H1 (cell line): Measurements from ENCODE around the gene TFAP2D.

Source experiments
- GABPA ChIP-seq: IDR thresholded peaks from 2 replicates; pipeline ENCODE4 v1.6.1; 2011; ENCODE audit warnings: mild to moderate bottlenecking, low read length, moderate library complexity, borderline replicate concordance; ENCODE audit not compliant: insufficient read depth
- HDAC2 ChIP-seq, 2 experiments: fragments of 300-600 bp in 1 of 2; sonication (generic) in 1 of 2; IDR thresholded peaks; 2 replicates each; pipeline ENCODE4 v1.6.1; 2011 to 2012; ENCODE audit warnings: low read depth in 2 of 2, low read length in 2 of 2, mild to moderate bottlenecking in 2 of 2, moderate library complexity in 2 of 2, borderline replicate concordance in 1 of 2, inconsistent platforms in 1 of 2
- POLR2A ChIP-seq, 2 experiments: IDR thresholded peaks; 1 replicate in 1 of 2; 2 replicates in 1 of 2; pipeline ENCODE4 v1.6.1; 2011; ENCODE audit warnings: low read depth in 2 of 2, low read length in 2 of 2, mild to moderate bottlenecking in 2 of 2; ENCODE audit errors: control extremely low read depth in 1 of 2
- RAD21 ChIP-seq, 2 experiments: IDR thresholded peaks in 1 of 2; conservative IDR thresholded peaks in 1 of 2; 2 replicates each; pipeline ENCODE4 v1.6.1; 2011; ENCODE audit warnings: low read depth in 2 of 2, low read length in 2 of 2, improper control_type of control experiment in 1 of 2, inconsistent platforms in 1 of 2, mild to moderate bottlenecking in 1 of 2, moderate library complexity in 1 of 2
- TF ChIP-seq, protein P1 (sequence below): IDR thresholded peaks from 2 replicates; pipeline ENCODE4 v1.6.1; 2012; ENCODE audit warnings: inconsistent platforms
- TF ChIP-seq, protein P2 (sequence below), 3 experiments: IDR thresholded peaks; 1 replicate in 2 of 3; 2 replicates in 1 of 3; pipeline versions ENCODE4 v1.5.1 to v1.6.1; 2011; ENCODE audit warnings: low read length in 3 of 3, mild to moderate bottlenecking in 3 of 3, inconsistent platforms in 2 of 3, low read depth in 1 of 3, moderate library complexity in 1 of 3; ENCODE audit not compliant: insufficient read depth in 1 of 3; ENCODE audit errors: control extremely low read depth in 1 of 3

DNA sequence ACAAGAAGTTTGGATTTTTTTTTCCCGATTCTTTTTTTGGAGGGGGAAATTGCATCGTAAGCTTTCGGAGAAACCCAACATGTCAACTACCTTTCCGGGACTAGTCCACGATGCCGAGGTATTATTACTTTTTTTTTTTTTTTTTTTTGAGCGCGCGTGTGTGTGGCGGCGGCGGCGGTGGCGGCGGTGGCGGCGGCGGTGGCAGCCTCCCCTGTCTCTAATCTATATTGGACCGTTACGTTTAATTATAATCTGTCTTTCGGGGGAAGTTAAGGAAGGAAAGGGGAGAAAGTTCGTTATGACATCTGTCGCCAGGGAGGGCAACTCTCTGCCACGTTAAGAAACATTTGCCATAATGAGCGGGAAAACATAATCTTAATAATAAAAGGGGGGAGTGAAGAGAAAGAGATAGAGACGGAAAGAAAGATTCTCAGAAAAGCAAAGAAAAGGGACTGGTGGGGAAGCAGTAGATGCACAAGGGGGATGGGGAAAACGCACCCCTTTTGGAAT is 706 bp downstream of the TFAP2D start:
- TF ChIP-seq, protein P1, sequence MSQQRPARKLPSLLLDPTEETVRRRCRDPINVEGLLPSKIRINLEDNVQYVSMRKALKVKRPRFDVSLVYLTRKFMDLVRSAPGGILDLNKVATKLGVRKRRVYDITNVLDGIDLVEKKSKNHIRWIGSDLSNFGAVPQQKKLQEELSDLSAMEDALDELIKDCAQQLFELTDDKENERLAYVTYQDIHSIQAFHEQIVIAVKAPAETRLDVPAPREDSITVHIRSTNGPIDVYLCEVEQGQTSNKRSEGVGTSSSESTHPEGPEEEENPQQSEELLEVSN = no peak
- TF ChIP-seq RAD21 (IDR thresholded peaks at IDR 0.05 in 1 of 2, conservative IDR thresholded peaks at IDR 0.05 in 1 of 2; ENCODE audit: low read depth in 2 of 2, low read length in 2 of 2) (no peak), HDAC2 (IDR thresholded peaks at IDR 0.05; ENCODE audit: borderline replicate concordance in 1 of 2, low read depth in 2 of 2, low read length in 2 of 2) (no peak), POLR2A (IDR thresholded peaks at IDR 0.05; ENCODE audit: control extremely low read depth in 1 of 2, low read depth in 2 of 2, low read length in 2 of 2) (no peak), GABPA (no peak)
- TF ChIP-seq, protein P2, sequence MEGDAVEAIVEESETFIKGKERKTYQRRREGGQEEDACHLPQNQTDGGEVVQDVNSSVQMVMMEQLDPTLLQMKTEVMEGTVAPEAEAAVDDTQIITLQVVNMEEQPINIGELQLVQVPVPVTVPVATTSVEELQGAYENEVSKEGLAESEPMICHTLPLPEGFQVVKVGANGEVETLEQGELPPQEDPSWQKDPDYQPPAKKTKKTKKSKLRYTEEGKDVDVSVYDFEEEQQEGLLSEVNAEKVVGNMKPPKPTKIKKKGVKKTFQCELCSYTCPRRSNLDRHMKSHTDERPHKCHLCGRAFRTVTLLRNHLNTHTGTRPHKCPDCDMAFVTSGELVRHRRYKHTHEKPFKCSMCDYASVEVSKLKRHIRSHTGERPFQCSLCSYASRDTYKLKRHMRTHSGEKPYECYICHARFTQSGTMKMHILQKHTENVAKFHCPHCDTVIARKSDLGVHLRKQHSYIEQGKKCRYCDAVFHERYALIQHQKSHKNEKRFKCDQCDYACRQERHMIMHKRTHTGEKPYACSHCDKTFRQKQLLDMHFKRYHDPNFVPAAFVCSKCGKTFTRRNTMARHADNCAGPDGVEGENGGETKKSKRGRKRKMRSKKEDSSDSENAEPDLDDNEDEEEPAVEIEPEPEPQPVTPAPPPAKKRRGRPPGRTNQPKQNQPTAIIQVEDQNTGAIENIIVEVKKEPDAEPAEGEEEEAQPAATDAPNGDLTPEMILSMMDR (IDR thresholded peaks at IDR 0.05; ENCODE audit: control extremely low read depth in 1 of 3, insufficient read depth in 1 of 3, low read depth in 1 of 3, low read length in 3 of 3) = no peak
